GM15510 (cell line): ENCODE measurements around the gene TMEM222.

ENCODE experiments used
- POLR2A ChIP-seq: IDR thresholded peaks from 3 replicates; pipeline ENCODE4 v1.6.1; 2011; ENCODE audit warnings: borderline replicate concordance; ENCODE audit not compliant: insufficient read length; ENCODE audit errors: extremely low read depth

Gene TMEM222

DNA sequence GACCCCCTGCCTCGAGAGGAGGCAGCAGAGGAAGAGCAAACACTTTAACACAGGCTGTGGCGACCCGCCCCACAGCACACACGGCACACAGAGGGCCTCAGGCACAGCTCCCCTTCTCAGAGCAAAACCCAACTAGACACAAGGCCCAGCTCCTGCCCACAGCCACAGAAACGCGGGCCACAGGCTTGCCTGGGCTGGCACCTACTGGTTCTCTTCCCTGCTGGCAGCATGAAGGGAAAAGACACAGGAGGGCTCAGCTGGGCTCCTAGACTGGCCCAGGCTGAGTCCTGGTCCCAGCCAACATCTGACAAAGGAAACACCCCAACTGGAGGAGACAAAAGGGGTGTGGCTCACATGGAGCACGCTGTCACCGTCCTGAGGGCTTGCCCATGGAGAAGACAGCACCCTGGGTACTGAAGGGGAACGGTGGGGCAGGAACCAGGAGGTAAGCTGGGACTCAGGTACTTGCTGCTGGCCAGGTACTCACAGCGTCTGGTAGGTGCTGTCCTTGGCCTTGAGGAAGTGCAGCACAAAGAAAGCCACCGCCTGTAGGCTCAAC lies 57.7 kb downstream of the TMEM222 start:
- TF ChIP-seq POLR2A, result no peak

DNA sequence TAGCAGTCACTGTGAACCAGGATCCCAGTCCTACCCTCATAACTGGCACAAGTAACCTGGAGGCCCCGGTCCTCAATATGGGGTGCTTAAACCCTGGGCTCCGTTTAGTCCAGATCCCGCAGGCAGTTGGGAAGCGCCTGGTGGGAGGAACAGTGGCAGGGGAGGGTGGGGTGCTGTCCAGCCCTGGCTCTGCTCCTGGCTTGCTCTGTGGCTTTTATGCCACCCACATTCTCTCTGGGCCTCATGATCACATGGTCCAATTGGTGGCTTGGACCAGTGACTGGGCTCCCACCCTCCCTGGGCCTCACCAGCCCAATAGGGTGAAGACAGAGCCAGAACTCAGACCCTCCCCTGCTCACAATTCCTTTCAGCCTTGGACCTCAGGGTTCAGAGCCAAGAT lies 58.3 kb downstream of the TMEM222 start:
- no peak for TF ChIP-seq POLR2A

DNA sequence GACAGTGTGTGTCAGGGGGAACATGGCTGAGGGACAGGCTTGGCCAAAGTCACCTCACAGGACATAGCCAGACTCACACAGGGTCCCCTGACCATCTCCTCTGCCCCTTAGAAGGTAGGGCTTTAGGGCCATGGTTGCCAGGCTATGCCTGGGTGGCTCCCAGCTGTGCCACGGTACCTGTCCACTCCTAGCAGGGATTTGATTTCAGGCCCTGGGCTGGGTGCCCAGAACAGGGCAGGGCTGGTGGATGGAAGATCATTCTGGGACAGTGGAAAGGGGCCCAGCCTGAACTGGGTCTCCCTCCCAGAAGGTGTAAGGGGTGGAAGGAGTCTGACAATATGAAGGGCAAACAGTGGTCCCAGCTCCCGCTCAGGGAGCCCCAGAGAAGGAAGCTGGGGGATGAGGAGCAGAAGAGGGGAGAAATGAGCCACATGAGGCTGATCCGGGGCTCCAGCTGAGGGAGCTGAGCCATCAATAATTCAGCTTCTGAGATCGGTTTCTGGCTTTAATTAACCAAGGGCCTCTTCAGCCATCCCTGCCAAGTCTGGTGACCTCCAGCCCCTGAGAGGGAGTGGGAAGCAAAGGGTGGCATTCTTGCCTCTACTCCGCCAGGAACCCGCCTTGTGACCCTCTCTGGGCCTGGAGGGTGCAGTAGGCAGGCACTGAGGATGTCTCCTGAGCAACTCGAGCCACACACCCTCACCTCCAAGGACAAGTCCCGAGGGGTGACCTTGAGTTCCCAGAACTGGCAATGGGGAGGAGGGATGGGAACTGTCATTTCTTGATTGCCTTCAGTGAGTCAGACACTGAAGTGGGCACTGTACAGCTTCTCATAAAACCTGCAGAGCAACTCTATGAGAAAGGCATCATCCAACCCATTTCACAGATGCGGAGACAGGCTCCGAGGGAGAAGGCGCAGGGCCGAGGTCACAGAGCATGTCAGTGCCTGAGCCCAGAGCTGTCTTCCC lies 59.1 kb downstream of the TMEM222 start:
- TF ChIP-seq POLR2A, result no peak

DNA sequence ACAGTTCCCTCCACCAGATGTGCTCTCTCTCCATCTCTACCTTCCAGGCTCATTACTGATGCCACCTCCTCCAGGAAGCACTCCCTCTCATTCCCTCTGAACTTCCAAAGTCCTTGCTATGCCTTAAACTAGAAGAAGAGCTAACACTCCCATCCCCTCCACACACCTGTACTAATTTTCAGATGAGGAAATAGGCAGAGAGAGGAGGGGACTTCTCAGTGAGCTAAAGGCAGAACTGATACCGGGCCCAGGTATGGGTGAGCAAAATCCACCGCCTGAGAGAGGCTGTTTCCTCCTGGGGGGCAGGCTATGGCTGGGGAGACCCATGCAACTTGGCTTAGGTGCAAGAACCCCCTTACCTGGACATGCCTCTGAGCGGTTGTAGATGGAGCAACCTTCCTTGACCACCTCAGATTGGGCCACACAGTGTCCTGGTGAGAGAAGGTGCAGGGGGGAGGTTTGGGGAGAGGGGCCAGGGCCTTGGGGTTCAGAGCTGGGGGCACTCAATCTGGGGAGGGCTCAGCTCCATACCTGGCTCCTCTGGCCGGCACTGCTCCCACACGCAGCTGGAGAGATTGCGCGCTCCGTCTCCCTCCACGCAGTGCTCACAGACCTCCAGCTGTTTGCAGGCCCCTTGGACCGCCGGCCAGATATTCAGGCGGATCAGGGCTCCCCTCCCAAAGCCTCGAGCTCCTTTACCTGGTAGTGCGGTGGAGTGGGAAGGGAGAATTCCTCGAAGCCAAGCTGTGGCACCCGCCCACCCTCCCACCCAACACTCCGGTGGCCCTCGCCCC lies 60.2 kb downstream of the TMEM222 start:
- no peak for TF ChIP-seq POLR2A

DNA sequence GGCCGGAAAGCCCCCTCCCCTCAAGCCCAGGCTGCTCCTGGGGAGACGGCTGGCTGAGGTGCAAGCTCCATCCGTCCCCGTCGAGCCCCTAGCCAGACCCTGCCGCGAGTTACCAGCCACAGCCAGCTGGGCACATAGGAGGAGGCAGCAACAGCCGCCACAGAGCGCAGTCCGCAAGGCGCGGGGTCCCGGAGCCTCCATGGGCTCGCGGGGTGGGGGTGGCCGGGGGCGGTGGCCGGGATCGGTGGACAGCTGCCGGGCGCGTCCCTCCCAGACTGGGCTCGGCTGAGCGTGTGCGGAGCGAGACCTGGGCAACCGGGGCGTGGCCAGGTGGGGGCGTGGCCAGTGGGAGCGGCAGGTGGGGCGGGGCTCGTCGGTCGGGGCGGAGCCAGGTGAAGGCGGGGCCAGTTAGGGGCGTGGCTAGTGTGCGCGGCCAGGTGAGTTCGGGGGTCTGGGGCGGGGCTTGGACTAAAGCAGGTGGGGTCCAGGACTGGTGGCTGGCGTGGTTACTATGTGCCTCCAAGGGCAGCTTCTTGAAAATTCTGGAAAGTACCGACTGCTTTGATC lies 61.2 kb downstream of the TMEM222 start, which contains the start of gene CD164L2:
TSS of gene CD164L2 (minus strand) at position 295 of the 567 bp plus-strand sequence. CDS start at position 201, 94 bp downstream.
- TF ChIP-seq POLR2A, result no peak

DNA sequence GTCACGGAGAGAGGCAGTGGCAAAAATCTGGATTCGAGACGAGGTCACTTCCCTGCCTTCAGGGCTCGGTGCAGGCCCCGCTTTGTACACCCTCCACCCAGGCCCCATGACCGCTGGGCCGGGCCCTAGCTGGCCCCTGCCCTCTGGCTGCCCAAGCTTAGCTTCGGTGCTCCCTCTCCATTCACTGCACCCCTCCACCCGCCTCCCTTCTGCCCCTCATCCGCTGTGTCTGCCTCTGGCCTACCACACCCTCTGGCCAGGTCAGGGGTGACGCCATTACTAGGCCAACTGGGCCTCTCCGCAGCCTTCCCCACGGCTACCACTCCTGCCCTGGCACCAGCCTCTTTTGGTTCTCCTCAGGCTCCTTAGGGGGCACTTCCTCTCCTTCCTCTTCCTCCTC lies 61.7 kb downstream of the TMEM222 start:
- no peak for TF ChIP-seq POLR2A
